Duodenal mucosa (tissue), 2 donors: ENCODE results near the gene ALG10B.

Source experiments
- H3K27ac ChIP-seq: one replicate; pipeline ENCODE4 v1.7.0; 2013; ENCODE audit warnings: low read depth, low read length
- H3K27me3 ChIP-seq, 2 donors: one replicate each; pipeline ENCODE4 v1.7.0; 2013; ENCODE audit warnings: low read length in 2 of 2, control low read depth in 1 of 2; ENCODE audit not compliant: insufficient read depth in 2 of 2, control insufficient read depth in 1 of 2
- H3K36me3 ChIP-seq, 2 donors: one replicate each; pipeline ENCODE4 v1.7.0; 2013; ENCODE audit warnings: low read length in 2 of 2, control low read depth in 1 of 2; ENCODE audit not compliant: insufficient read depth in 2 of 2, control insufficient read depth in 1 of 2
- H3K4me1 ChIP-seq, 2 donors: one replicate each; pipeline ENCODE4 v1.7.0; 2013; ENCODE audit warnings: low read length in 2 of 2, control low read depth in 1 of 2; ENCODE audit not compliant: insufficient read depth in 2 of 2, control insufficient read depth in 1 of 2
- H3K4me3 ChIP-seq, 2 donors: one replicate each; pipeline ENCODE4 v1.7.0; 2013; ENCODE audit warnings: low read length in 2 of 2, low read depth in 1 of 2
- H3K9ac ChIP-seq, 2 donors: one replicate each; pipeline ENCODE4 v1.7.0; 2013; ENCODE audit warnings: low read length in 2 of 2, low read depth in 1 of 2
- H3K9me3 ChIP-seq, 2 donors: one replicate each; pipeline ENCODE4 v1.7.0; 2013; ENCODE audit warnings: low read length in 2 of 2, control low read depth in 1 of 2; ENCODE audit not compliant: control insufficient read depth in 1 of 2

Gene ALG10B

DNA sequence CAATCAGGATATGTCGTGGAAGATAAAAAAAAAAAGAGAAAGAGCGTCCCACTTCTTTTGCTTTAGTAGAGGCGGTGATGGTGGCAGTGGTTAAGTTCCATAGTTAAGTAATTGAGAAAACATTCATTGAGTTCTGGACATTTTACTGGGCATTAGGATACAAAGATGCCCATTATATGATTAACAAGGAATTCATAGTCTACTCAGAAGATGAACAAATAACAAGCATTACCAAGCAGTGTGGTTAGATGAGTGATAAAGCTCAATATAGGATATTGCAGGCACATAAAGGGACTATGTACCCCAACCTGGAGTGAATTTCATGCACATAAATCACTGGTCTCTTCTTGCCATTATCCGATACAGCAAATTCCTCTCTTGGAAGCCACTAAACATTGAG is 53.7 kb downstream of the ALG10B start:
- Histone ChIP-seq H3K4me1 (no peaks in the 10 kb centered on the region), H3K9me3 (peaks cover 0 to 7% of the 10 kb centered on the region in 2 donors), H3K27me3 (no peaks in the 10 kb centered on the region), H3K36me3 (no peaks in the 10 kb centered on the region), H3K4me3 (no peak overlapping the region), H3K9ac (no peak overlapping the region), H3K27ac (no peak overlapping the region)

DNA sequence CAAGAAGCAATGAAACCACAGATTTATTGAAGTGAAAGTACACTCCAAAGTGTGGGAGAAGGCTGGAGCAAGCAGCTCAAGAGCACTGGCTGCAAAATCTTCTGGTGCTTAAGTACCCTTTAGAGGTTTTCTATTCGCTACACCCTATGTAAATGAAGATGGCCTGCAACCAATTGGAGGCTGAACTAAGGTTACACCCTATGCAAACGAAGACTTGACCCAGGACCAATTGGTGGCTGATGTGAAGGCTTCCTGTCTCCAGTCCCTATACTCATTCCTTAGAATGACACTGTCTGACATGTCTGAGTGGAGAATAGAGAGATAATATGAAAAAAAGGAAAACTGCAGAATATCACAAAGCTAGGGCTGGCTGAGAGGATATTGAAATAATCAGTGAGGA is 57.2 kb downstream of the ALG10B start:
- H3K27me3 ChIP-seq, result no peaks in the 10 kb centered on the region
- H3K9me3 ChIP-seq, result peaks cover 0 to 7% of the 10 kb centered on the region in 2 donors
- no peak overlapping the region for H3K27ac ChIP-seq
- no peak overlapping the region for H3K4me3 ChIP-seq
- no peaks in the 10 kb centered on the region for H3K36me3 ChIP-seq
- H3K9ac ChIP-seq, result no peak overlapping the region
- no peaks in the 10 kb centered on the region for H3K4me1 ChIP-seq

DNA sequence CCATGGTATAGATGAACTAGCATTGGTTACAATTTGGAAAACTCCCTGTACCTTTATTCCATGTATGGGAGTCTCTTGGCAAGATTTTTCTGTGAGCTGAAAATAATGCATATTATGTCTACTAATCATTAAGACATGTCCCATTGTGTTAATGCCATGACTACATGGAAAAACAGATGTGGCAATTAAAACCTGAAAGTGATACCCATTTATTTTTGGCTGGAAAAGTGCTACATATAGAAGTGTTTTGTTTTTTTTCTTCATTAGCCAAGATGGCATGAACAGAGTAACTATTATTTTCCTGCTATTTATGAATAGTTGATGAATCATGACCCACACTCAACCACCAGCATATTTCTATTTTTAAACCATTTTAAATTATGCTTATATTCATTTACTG is 58.2 kb downstream of the ALG10B start:
- Histone ChIP-seq H3K4me3 (no peak overlapping the region), H3K4me1 (no peaks in the 10 kb centered on the region), H3K9me3 (peaks cover 0 to 7% of the 10 kb centered on the region in 2 donors), H3K27ac (no peak overlapping the region), H3K27me3 (no peaks in the 10 kb centered on the region), H3K9ac (no peak overlapping the region), H3K36me3 (no peaks in the 10 kb centered on the region)
